ENCODE measurements around the gene RASA3.

Gene RASA3

DNA sequence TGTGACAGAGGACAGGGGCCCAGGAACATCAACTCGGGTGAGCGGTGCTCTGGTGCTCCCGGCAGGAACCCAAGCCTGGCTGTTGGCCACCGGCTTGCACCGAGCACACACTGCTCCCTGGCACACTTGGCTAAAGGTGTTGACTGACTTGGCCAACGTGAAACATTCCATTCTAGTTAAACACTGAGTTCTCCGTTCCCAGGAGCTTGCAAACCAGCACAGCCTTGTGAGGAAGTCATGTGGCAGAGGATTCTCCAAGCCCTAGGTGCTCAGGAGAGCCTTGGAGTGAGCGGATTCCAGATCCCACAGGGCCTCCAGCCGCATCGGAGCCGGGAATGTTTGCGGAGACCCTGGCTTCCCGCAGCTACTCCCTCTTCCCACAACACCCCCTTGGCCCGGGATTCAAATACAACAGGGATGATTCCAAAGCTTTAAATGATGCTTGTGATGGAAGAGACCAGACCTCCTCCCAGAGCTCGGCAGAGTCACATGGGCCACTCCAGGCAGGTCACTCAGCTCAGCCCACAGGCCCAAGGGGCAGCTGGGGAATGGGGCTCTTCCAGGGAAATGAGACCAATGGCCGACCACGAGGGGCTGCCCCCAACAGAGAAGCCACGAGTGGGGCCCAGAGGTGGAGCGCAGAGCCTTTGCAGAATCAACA is 161.5 kb downstream of the RASA3 start:
- Histone ChIP-seq H3K36me3 (ENCODE audit: control insufficient read depth, insufficient read depth, low read length) (no peaks in the 10 kb centered on the region), H3K4me3 (ENCODE audit: low read depth, low read length) (no peak overlapping the region)

GRCh38 chr13:113969973-113970611 is 162.3 kb downstream of the RASA3 start:
- Histone ChIP-seq H3K4me1 (ENCODE audit: control insufficient read depth, insufficient read depth, low read length) (no peaks in the 10 kb centered on the region), H3K36me3 (ENCODE audit: control insufficient read depth, insufficient read depth, low read length) (no peaks in the 10 kb centered on the region), H3K9me3 (ENCODE audit: control insufficient read depth, insufficient read depth, low read length) (no peaks in the 10 kb centered on the region), H3K4me3 (ENCODE audit: low read depth, low read length) (no peak overlapping the region), H3K9ac (ENCODE audit: low read depth, low read length) (no peak overlapping the region), H3K27me3 (ENCODE audit: control insufficient read depth, insufficient read depth, low read length) (no peaks in the 10 kb centered on the region)

More for the DNA sequence above, 161.5 kb downstream of the RASA3 start:
- Histone ChIP-seq H3K27me3 (ENCODE audit: control insufficient read depth, insufficient read depth, low read length) (no peaks in the 10 kb centered on the region), H3K9ac (ENCODE audit: low read depth, low read length) (no peak overlapping the region), H3K9me3 (ENCODE audit: control insufficient read depth, insufficient read depth, low read length) (no peaks in the 10 kb centered on the region), H3K4me1 (ENCODE audit: control insufficient read depth, insufficient read depth, low read length) (no peaks in the 10 kb centered on the region)

DNA sequence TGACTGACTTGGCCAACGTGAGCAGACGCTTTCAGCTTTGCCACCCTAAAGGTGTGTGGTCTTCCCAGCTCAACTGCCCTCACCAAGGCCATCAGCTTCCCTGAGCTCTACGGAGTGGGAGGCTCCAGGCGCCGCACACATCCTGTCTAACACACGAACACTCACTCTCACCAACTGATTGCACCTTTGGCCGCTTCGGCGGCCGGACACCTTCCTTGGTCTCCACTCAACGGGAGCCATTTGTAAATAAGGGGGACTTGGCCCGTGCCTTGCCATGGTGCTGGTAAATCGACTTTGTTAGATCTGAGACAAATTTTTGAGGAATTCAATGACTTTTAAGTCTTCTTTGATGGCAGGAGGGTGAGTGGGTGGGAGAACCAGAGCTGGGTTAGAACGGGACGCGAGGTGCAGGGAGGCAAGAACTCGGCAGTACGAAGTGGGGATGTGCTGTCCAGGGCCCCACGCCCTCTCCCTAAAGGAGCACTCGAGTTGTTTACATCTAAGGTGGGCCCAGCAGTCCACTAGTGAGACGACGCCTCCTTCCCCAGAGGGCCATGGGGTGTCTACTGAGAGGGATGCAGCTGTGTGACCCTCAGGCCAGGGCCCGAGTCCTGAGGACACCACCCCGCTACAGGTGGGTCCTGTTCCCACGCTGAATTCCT is 163.0 kb downstream of the RASA3 start:
- H3K36me3 ChIP-seq (ENCODE audit: control insufficient read depth, insufficient read depth, low read length): no peaks in the 10 kb centered on the region
- H3K4me3 ChIP-seq (ENCODE audit: low read depth, low read length): no peak overlapping the region
- H3K9me3 ChIP-seq (ENCODE audit: control insufficient read depth, insufficient read depth, low read length): no peaks in the 10 kb centered on the region
- no peaks in the 10 kb centered on the region for H3K4me1 ChIP-seq (ENCODE audit: control insufficient read depth, insufficient read depth, low read length)
- no peak overlapping the region for H3K9ac ChIP-seq (ENCODE audit: low read depth, low read length)
- H3K27me3 ChIP-seq (ENCODE audit: control insufficient read depth, insufficient read depth, low read length): no peaks in the 10 kb centered on the region

GRCh38 chr13:113968463-113969310 is 163.7 kb downstream of the RASA3 start:
- Histone ChIP-seq H3K4me1 (ENCODE audit: control insufficient read depth, insufficient read depth, low read length) (no peaks in the 10 kb centered on the region), H3K4me3 (ENCODE audit: low read depth, low read length) (no peak overlapping the region), H3K36me3 (ENCODE audit: control insufficient read depth, insufficient read depth, low read length) (no peaks in the 10 kb centered on the region), H3K9me3 (ENCODE audit: control insufficient read depth, insufficient read depth, low read length) (no peaks in the 10 kb centered on the region), H3K9ac (ENCODE audit: low read depth, low read length) (no peak overlapping the region), H3K27me3 (ENCODE audit: control insufficient read depth, insufficient read depth, low read length) (no peaks in the 10 kb centered on the region)

GRCh38 chr13:113967729-113968462 is 164.5 kb downstream of the RASA3 start:
- Histone ChIP-seq H3K27me3 (ENCODE audit: control insufficient read depth, insufficient read depth, low read length) (no peaks in the 10 kb centered on the region), H3K36me3 (ENCODE audit: control insufficient read depth, insufficient read depth, low read length) (no peaks in the 10 kb centered on the region), H3K9ac (ENCODE audit: low read depth, low read length) (no peak overlapping the region), H3K4me3 (ENCODE audit: low read depth, low read length) (no peak overlapping the region), H3K4me1 (ENCODE audit: control insufficient read depth, insufficient read depth, low read length) (no peaks in the 10 kb centered on the region), H3K9me3 (ENCODE audit: control insufficient read depth, insufficient read depth, low read length) (no peaks in the 10 kb centered on the region)

- H3K4me3 ChIP-seq (ENCODE audit: low read depth, low read length): no peak overlapping the region
- H3K27me3 ChIP-seq (ENCODE audit: control insufficient read depth, insufficient read depth, low read length): no peaks in the 10 kb centered on the region
- H3K36me3 ChIP-seq (ENCODE audit: control insufficient read depth, insufficient read depth, low read length): no peaks in the 10 kb centered on the region
- no peak overlapping the region for H3K9ac ChIP-seq (ENCODE audit: low read depth, low read length)
- no peaks in the 10 kb centered on the region for H3K4me1 ChIP-seq (ENCODE audit: control insufficient read depth, insufficient read depth, low read length)
- peaks cover 3% of the 10 kb centered on the region for H3K9me3 ChIP-seq (ENCODE audit: control insufficient read depth, insufficient read depth, low read length)
Measured at GRCh38 chr13:113967206-113967720, 165.2 kb downstream of the RASA3 start.

- Histone ChIP-seq H3K9me3 (ENCODE audit: control insufficient read depth, insufficient read depth, low read length) (peaks cover 8% of the 10 kb centered on the region), H3K4me1 (ENCODE audit: control insufficient read depth, insufficient read depth, low read length) (no peaks in the 10 kb centered on the region), H3K36me3 (ENCODE audit: control insufficient read depth, insufficient read depth, low read length) (no peaks in the 10 kb centered on the region), H3K9ac (ENCODE audit: low read depth, low read length) (no peak overlapping the region), H3K27me3 (ENCODE audit: control insufficient read depth, insufficient read depth, low read length) (no peaks in the 10 kb centered on the region), H3K4me3 (ENCODE audit: low read depth, low read length) (no peak overlapping the region)
Measured at GRCh38 chr13:113965968-113966884, 166.2 kb downstream of the RASA3 start.

GRCh38 chr13:113965383-113965874 is 167.0 kb downstream of the RASA3 start:
- no peak overlapping the region for H3K4me3 ChIP-seq (ENCODE audit: low read depth, low read length)
- H3K4me1 ChIP-seq (ENCODE audit: control insufficient read depth, insufficient read depth, low read length): no peaks in the 10 kb centered on the region
- peaks cover 10% of the 10 kb centered on the region for H3K9me3 ChIP-seq (ENCODE audit: control insufficient read depth, insufficient read depth, low read length)
- no peaks in the 10 kb centered on the region for H3K36me3 ChIP-seq (ENCODE audit: control insufficient read depth, insufficient read depth, low read length)
- H3K9ac ChIP-seq (ENCODE audit: low read depth, low read length): no peak overlapping the region
- H3K27me3 ChIP-seq (ENCODE audit: control insufficient read depth, insufficient read depth, low read length): no peaks in the 10 kb centered on the region

- H3K4me3 ChIP-seq (ENCODE audit: low read depth, low read length): no peak overlapping the region
- H3K4me1 ChIP-seq (ENCODE audit: control insufficient read depth, insufficient read depth, low read length): no peaks in the 10 kb centered on the region
- no peak overlapping the region for H3K9ac ChIP-seq (ENCODE audit: low read depth, low read length)
- H3K27me3 ChIP-seq (ENCODE audit: control insufficient read depth, insufficient read depth, low read length): no peaks in the 10 kb centered on the region
- no peaks in the 10 kb centered on the region for H3K36me3 ChIP-seq (ENCODE audit: control insufficient read depth, insufficient read depth, low read length)
- H3K9me3 ChIP-seq (ENCODE audit: control insufficient read depth, insufficient read depth, low read length): peaks cover 13% of the 10 kb centered on the region
Measured at GRCh38 chr13:113964251-113964995, 168.0 kb downstream of the RASA3 start.

- H3K9me3 ChIP-seq (ENCODE audit: control insufficient read depth, insufficient read depth, low read length): peaks cover 19% of the 10 kb centered on the region
- H3K4me3 ChIP-seq (ENCODE audit: low read depth, low read length): no peak overlapping the region
- no peaks in the 10 kb centered on the region for H3K4me1 ChIP-seq (ENCODE audit: control insufficient read depth, insufficient read depth, low read length)
- no peak overlapping the region for H3K9ac ChIP-seq (ENCODE audit: low read depth, low read length)
- no peaks in the 10 kb centered on the region for H3K36me3 ChIP-seq (ENCODE audit: control insufficient read depth, insufficient read depth, low read length)
- no peaks in the 10 kb centered on the region for H3K27me3 ChIP-seq (ENCODE audit: control insufficient read depth, insufficient read depth, low read length)
Measured at GRCh38 chr13:113963376-113963775, 169.0 kb downstream of the RASA3 start.

All from iPS-15b (cell line).